Gastrocnemius medialis (tissue), 4 donors: ENCODE results near the gene PCLAF. TPM values are rescaled to one million over a fixed set of nuclear protein-coding genes. Genes with fewer than 3 reads are reported as not detected.
A peak's percentile ranks its signal among the peaks of the same experiment; 100 is the strongest.

Experiments used
- ATAC-seq, 2 donors: fragments of 150-250 bp; one replicate each; pipeline ENCODE4 v1.9.1; 2016
- DNase-seq, 2 donors: peaks; one replicate each; pipeline ENCODE4 v3.0.0-alpha.2; 2019
- H3K27ac ChIP-seq, 4 donors: fragments of 200-600 bp; sonication (generic); 1 replicate in 1 of 4; 2 replicates in 3 of 4; pipeline ENCODE4 v1.5.1; 2016 to 2018; ENCODE audit warnings: mild to moderate bottlenecking in 2 of 4, moderate library complexity in 1 of 4
- H3K27me3 ChIP-seq, 3 donors: fragments of 200-600 bp; sonication (generic) in 2 of 3; 1 replicate in 1 of 3; 2 replicates in 2 of 3; pipeline versions ENCODE4 v1.5.1 to v1.6.0; 2016 to 2019; ENCODE audit warnings: mild to moderate bottlenecking in 1 of 3, moderate library complexity in 1 of 3
- H3K36me3 ChIP-seq, 2 donors: fragments of 200-600 bp; sonication (generic) in 1 of 2; one replicate each; pipeline ENCODE4 v1.5.1; 2017 to 2018
- H3K4me1 ChIP-seq, 2 donors: fragments of 200-600 bp; sonication (generic) in 1 of 2; one replicate each; pipeline ENCODE4 v1.5.1; 2016 to 2017; ENCODE audit warnings: mild to moderate bottlenecking in 2 of 2
- H3K4me3 ChIP-seq, 4 donors: fragments of 200-600 bp; sonication (generic) in 3 of 4; 1 replicate in 1 of 4; 2 replicates in 3 of 4; pipeline ENCODE4 v1.5.1; 2016 to 2019; ENCODE audit warnings: mild to moderate bottlenecking in 2 of 4
- H3K9me3 ChIP-seq, 3 donors: fragments of 200-600 bp; sonication (generic) in 2 of 3; 1 replicate in 1 of 3; 2 replicates in 2 of 3; pipeline ENCODE4 v1.5.1; 2016 to 2019
- POLR2A ChIP-seq, 2 donors: fragments of 450-650 bp; IDR thresholded peaks; one replicate each; pipeline ENCODE4 v1.6.1; 2017; ENCODE audit warnings: antibody characterized with exemption in 2 of 2, mild to moderate bottlenecking in 2 of 2, moderate library complexity in 2 of 2
- in situ Hi-C, 4 donors: fragments of 200-750 bp; cut with MboI; loops; one replicate each; pipeline versions ENCODE4 v1.15.0 to v1.8.0; 2017; ENCODE audit warnings: low sequenced_read_pairs in 4 of 4
- intact Hi-C: fragments of 100-400 bp; cut with DNase I; formaldehyde crosslinking; loops from one replicate; pipeline ENCODE4 v1.15.1; 2023; ENCODE audit warnings: low total_unique reads
- total RNA-seq, 4 donors: library from RNA; depleted of rRNA; stranded (reverse); fragments of >200 nt; gene quantifications; one replicate each; pipeline versions ENCODE4 v1.1.0 to v1.2.3, GENCODE V29; 2016
- TF ChIP-seq, protein P1 (sequence below), 5 experiments: fragments of 450-650 bp in 3 of 5; fragments of 200-600 bp in 2 of 5; sonication (generic) in 2 of 5; IDR thresholded peaks in 4 of 5; conservative IDR thresholded peaks in 1 of 5; 1 replicate in 4 of 5; 2 replicates in 1 of 5; pipeline ENCODE4 v1.5.1; 2016 to 2019; ENCODE audit warnings: antibody characterized with exemption in 5 of 5, mild to moderate bottlenecking in 3 of 5, moderate library complexity in 3 of 5

The PCLAF gene, protein sequence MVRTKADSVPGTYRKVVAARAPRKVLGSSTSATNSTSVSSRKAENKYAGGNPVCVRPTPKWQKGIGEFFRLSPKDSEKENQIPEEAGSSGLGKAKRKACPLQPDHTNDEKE
- 1 to 10 TPM in 1 of 4 donors, not detected in 3; 1.6 TPM for total RNA-seq

DNA sequence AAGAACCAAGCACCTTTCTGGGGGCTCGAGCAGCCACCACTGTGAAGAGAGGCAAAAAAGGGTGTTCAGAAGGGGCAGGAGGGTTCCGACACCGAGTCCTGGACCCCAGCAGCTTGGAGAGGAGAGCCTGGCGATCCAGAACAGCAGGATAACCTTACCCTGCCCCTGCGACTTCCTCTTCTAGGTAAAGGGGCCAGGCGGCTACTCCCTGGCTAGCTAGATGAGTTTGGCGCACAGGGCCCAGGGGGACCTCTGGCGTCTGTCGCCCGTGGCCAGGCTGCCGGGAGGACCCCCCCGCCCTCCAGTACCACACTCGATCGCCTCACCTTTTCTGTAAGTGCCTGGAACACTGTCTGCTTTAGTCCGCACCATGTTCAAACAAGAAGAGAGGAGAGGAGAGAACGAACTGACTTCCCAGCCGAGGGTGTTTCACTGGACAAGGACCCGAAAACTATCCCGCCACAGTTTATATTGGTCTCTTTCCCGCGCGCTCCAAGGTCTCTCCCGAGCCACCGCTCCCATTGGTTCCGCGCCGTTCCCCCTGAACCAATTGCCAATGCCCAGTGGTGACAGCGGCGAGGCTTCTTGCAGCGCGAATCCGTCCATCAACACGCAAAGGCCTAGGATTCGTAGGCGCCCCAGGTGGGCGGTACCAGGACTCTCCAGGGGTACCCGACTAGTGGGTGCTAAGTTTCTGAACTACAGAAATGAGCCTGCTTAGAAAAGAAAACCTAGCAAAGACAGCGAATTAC lies at the start of gene PCLAF:
Gene PCLAF, minus strand, starts transcription at position 442 of the 752 bp plus-strand sequence. Its CDS starts 70 bp downstream, at position 372.
- ATAC-seq (peak; percentile 99 to 100), DNase-seq (peak; percentile 92)
- H3K4me3 ChIP-seq, result peak within 1 kb of the TSS; percentile 47 to 74 (median 61)
- H3K27ac ChIP-seq, result no peak within 1 kb of the TSS
- no peaks in the 10 kb centered on the region for H3K36me3 ChIP-seq
- intact Hi-C loops, result loop anchor here (1.0 to 5.0 kb wide), 2 partner anchors 25 to 219 kb away; partner anchors contain the start of genes CSNK1G1 and PPIB
- H3K27me3 ChIP-seq, result no peaks in the 10 kb centered on the region
- TF ChIP-seq POLR2A (IDR thresholded peaks at IDR 0.05), result no peak
- TF ChIP-seq, protein P1, sequence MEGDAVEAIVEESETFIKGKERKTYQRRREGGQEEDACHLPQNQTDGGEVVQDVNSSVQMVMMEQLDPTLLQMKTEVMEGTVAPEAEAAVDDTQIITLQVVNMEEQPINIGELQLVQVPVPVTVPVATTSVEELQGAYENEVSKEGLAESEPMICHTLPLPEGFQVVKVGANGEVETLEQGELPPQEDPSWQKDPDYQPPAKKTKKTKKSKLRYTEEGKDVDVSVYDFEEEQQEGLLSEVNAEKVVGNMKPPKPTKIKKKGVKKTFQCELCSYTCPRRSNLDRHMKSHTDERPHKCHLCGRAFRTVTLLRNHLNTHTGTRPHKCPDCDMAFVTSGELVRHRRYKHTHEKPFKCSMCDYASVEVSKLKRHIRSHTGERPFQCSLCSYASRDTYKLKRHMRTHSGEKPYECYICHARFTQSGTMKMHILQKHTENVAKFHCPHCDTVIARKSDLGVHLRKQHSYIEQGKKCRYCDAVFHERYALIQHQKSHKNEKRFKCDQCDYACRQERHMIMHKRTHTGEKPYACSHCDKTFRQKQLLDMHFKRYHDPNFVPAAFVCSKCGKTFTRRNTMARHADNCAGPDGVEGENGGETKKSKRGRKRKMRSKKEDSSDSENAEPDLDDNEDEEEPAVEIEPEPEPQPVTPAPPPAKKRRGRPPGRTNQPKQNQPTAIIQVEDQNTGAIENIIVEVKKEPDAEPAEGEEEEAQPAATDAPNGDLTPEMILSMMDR (IDR thresholded peaks at IDR 0.05 in 4 of 5, conservative IDR thresholded peaks at IDR 0.05 in 1 of 5), result no peak
- in situ Hi-C loops, result no loop called here
- H3K4me1 ChIP-seq, result peaks cover 9 to 10% of the 10 kb centered on the region in 2 donors
- H3K9me3 ChIP-seq, result no peaks in the 10 kb centered on the region

DNA sequence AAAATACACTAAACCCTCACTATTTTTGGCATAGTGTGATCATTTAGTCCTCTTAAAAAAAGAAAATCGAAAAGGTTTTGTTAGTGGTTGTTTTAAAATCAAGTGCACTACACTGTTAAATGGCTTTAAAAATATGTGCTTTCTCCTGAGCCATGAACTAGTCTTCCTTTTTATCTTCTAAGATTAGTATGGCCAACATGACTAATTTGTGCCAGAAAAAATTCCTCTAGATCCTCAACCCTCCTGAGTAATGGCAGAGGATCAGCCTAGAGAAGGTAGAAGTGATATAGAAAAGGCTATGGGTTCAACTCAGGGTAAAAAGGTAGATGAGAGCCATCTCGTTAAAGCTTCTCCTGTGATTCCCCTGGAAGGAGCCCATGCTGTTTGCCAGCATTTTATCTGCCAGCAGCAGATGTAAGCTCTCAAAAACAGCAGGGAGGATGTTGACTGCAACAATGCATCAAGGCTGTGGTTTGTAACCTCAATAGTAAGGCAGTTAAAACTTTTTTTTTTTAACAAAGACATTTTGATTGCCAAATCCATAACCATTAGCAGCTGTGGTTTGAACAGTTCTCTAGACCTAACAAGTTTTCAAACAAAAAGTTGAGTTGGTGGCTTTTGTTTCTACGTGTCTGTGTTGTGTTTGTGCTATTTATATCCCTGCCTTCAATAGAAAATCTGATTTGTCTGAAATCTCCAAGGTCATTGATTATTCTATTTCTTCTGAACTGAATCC lies 48.9 kb upstream of the PCLAF start:
- TF ChIP-seq POLR2A (IDR thresholded peaks at IDR 0.05), result no peak
- TF ChIP-seq, protein P1 (IDR thresholded peaks at IDR 0.05 in 4 of 5, conservative IDR thresholded peaks at IDR 0.05 in 1 of 5), result no peak
- Histone ChIP-seq H3K36me3 (peaks cover 0 to 10% of the 10 kb centered on the region in 2 donors), H3K4me1 (no peaks in the 10 kb centered on the region), H3K27ac (no peak overlapping the region), H3K27me3 (no peaks in the 10 kb centered on the region), H3K9me3 (no peaks in the 10 kb centered on the region), H3K4me3 (no peak overlapping the region)
- intact Hi-C loops (no loop called here), in situ Hi-C loops (loop anchor here in 2 of 4 donors (10.0 to 25.0 kb wide), 2 partner anchors 232 to 235 kb away; no protein-coding TSS in a partner anchor)
- DNase-seq, result no peak
- ATAC-seq, result no peak

DNA sequence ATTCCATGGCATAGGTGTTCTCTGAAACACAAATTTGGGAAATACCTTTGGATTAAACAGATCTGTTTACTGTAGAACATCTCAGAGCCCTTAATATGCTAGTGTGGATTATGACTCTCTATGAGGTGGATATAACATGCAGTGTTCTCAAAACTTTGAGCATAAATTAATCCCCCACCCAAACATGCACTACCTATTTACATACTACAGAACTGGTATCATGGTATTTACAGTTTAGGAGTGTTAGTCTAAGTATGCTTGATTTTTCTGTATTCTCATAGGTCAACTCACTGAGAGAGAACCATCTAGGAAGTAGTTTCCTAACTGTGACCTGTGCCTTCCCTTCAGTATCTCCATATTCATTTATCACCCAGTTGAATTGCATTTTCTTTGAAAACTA lies 48.2 kb upstream of the PCLAF start:
- intact Hi-C loops, result no loop called here
- TF ChIP-seq, protein P1 (IDR thresholded peaks at IDR 0.05 in 4 of 5, conservative IDR thresholded peaks at IDR 0.05 in 1 of 5), result no peak
- TF ChIP-seq POLR2A (IDR thresholded peaks at IDR 0.05), result no peak
- no peak for DNase-seq
- no peak for ATAC-seq
- no peak overlapping the region for H3K27ac ChIP-seq
- in situ Hi-C loops, result loop anchor here in 2 of 4 donors (10.0 to 25.0 kb wide), 2 partner anchors 233 to 235 kb away; no protein-coding TSS in a partner anchor
- H3K36me3 ChIP-seq, result peaks cover 0 to 17% of the 10 kb centered on the region in 2 donors
- H3K9me3 ChIP-seq, result no peaks in the 10 kb centered on the region
- no peaks in the 10 kb centered on the region for H3K4me1 ChIP-seq
- no peak overlapping the region for H3K4me3 ChIP-seq
- no peaks in the 10 kb centered on the region for H3K27me3 ChIP-seq

DNA sequence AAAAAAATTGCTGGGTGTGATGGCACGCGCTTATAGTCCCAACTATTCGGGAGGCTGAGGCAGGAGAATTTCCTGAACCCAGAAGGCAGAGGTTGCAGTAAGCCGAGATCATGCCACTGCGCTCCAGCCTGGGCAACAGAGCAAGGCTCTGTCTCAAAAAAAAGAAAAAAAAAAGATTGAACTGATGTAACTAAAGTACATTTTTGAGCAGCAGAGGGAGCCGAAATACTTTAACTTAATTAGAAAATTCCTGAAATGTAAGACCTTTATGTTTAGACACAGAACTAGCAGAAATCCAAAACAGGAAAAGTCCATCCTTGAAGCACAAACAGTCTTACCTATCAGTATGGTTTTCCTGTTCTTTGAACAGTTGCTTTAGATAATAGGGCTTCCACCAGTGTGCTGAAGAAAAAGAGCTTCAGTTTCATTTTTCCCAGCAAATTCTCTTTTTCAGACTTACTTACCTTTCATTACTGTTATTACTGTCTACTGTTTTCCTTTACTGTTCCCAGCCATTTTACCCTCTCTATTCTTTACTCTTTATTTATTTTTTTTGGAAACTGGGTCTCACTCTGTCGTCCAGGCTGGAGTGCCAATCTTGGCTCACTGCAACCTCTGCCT lies 45.7 kb upstream of the PCLAF start:
- intact Hi-C loops, result loop anchor here (2.0 kb wide), 1 partner anchor 254 kb away; no protein-coding TSS in a partner anchor
- in situ Hi-C loops, result loop anchor here in 2 of 4 donors (10.0 to 25.0 kb wide), 2 partner anchors 235 to 238 kb away; no protein-coding TSS in a partner anchor

More for the DNA sequence above, 45.7 kb upstream of the PCLAF start:
- TF ChIP-seq, protein P1 (IDR thresholded peaks at IDR 0.05 in 4 of 5, conservative IDR thresholded peaks at IDR 0.05 in 1 of 5), result peak in 2 of 5 experiments; percentile 10 to 22
- no peak for TF ChIP-seq POLR2A (IDR thresholded peaks at IDR 0.05)
- peaks cover 0 to 28% of the 10 kb centered on the region in 2 donors for H3K36me3 ChIP-seq
- no peaks in the 10 kb centered on the region for H3K27me3 ChIP-seq
- no peak overlapping the region for H3K4me3 ChIP-seq
- no peak for ATAC-seq
- no peak overlapping the region for H3K27ac ChIP-seq
- H3K4me1 ChIP-seq, result no peaks in the 10 kb centered on the region
- DNase-seq, result no peak
- no peaks in the 10 kb centered on the region for H3K9me3 ChIP-seq
